ENCODE measurements around the gene KCTD13. TPM values are rescaled to one million over a fixed set of nuclear protein-coding genes. Genes with fewer than 3 reads are reported as not detected.
"Not testable (repeated sequence)": the region's sequence is repeated elsewhere in the genome, so short reads cannot be mapped to it uniquely, and the experiment has no call there.

Gene KCTD13
- polyA plus RNA-seq, 1 donor = 30.4 TPM

DNA sequence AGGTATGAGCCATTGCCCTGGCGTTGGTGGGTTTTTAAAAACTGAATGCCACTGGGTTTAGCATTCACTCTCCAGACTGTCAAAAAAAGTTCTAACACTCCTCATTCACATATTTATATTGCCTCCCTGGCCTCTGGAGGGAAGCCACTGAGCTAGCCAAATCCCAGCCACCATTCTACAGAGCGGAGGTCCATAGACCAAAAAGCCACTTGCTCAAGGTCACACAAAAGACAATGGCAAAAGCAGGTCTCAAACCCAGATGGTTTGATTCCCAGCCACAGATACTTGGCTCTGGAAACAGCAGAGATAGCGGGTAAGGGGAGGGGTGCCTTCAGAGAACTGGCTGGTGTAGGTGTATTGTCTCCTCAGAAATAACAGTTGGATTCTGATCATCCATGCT is 45.0 kb downstream of the KCTD13 start:
- H3K27ac ChIP-seq (ENCODE audit: low read length) = no peak overlapping the region
- no peak overlapping the region for H3K4me3 ChIP-seq (ENCODE audit: low read length)
- peaks cover 7% of the 10 kb centered on the region for H3K4me1 ChIP-seq (ENCODE audit: control insufficient read depth, insufficient read depth, low read length)
- peaks cover 5% of the 10 kb centered on the region for H3K9me3 ChIP-seq (ENCODE audit: control insufficient read depth, low read depth, low read length)
- no peak for DNase-seq
- H3K27me3 ChIP-seq (ENCODE audit: control insufficient read depth, insufficient read depth, low read length) = peaks cover 19% of the 10 kb centered on the region
- no CpG with 5 or more reads among the region's 3 CpGs for WGBS (ENCODE audit: insufficient coverage, low lambda C conversion rate)
- no peaks in the 10 kb centered on the region for H3K36me3 ChIP-seq (ENCODE audit: control insufficient read depth, insufficient read depth, low read length)

DNA sequence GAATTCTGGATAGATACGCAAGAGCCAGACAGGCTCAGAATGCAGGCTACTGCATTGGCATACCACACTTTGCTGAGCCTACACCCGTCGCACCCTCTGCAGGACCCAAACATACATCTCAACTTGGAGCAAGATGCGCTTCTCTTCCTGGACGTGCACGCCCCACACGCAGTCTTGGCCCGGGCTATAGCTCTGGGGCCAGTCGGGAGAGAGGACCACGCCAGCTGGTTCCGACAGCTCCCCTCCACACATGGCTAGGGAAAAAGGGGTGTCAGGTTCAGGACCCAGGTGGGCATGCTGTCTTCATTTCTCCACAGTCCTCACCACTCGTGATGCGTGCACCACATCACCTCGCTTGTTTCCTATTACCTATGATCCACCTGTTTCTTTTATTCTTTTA is 47.9 kb downstream of the KCTD13 start:
- peaks cover 7% of the 10 kb centered on the region for H3K4me1 ChIP-seq (ENCODE audit: control insufficient read depth, insufficient read depth, low read length)
- H3K27ac ChIP-seq (ENCODE audit: low read length) = no peak overlapping the region
- peaks cover 23% of the 10 kb centered on the region for H3K27me3 ChIP-seq (ENCODE audit: control insufficient read depth, insufficient read depth, low read length)
- H3K4me3 ChIP-seq (ENCODE audit: low read length) = no peak overlapping the region
- DNase-seq = no peak
- WGBS (ENCODE audit: insufficient coverage, low lambda C conversion rate) = 96% methylated on average over 3 of the region's 14 CpGs
- peaks cover 5% of the 10 kb centered on the region for H3K9me3 ChIP-seq (ENCODE audit: control insufficient read depth, low read depth, low read length)
- no peaks in the 10 kb centered on the region for H3K36me3 ChIP-seq (ENCODE audit: control insufficient read depth, insufficient read depth, low read length)

DNA sequence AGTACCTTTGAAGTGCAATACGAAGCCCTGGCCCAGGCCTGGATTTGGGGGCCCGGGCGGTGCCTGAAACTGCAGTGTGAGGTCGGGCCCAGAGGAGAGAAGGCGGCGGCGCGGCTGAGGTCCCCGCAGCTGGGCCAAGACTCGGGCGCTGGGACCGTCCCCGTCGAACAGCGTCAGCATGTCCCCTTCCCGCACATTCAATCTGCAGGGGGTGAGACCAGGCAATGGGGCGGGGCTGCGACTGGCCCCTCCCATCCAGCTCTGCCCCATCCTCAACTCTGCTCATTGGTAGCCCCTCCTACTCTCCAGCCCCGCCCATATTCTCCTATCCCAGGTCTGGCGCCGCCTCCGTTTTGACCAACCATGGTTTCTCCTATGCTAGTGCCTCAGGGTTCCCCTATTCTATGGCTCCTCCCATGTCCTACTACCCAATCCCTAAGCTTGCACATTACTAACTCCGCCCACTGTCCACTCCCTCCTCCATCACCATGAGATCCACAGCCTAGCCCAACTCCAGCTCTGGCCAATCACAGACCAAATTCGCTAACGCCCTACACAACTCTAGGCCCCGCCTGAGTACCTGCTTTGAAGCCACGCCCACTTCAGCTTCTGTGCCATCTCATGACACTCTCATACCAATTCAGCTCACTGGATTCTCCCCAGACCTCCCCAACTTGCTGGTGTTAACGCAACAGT is 48.6 kb downstream of the KCTD13 start:
- H3K27ac ChIP-seq (ENCODE audit: low read length) = no peak overlapping the region
- no CpG with 5 or more reads among the region's 28 CpGs for WGBS (ENCODE audit: insufficient coverage, low lambda C conversion rate)

DNA sequence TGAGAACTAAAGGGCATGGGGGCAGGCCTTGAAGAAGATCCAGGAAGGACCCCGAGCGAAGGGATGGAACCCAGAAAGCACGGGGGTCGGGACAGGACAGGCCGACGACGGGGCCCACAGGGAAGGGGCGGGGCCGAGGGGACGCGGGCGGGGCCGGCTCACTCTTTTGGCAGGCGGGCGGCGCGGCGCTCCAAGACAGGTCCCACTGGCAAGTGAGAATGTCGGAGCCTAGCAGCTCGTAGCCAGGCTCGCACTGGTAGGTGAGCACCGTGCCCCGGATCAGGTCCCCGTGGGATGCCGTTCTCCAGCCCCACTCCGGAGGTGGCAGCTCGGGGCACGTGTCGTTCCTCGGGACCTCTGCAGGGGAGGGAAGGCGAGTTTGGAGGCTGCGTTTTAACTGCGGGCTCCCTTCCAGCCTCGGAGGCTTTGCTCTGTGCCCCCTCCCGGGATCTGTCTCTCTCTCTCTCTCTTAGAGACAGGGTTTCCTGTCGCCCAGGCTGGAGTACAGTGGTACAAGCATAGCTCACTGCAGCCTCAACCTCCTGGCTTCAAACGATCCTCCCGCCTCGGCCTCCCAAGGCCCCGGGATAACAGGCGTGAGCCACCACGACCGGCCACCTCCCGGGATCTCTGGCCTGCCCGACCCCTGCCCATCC is 49.3 kb downstream of the KCTD13 start:
- Histone ChIP-seq H3K9me3 (ENCODE audit: control insufficient read depth, low read depth, low read length) (peaks cover 5% of the 10 kb centered on the region), H3K27me3 (ENCODE audit: control insufficient read depth, insufficient read depth, low read length) (peaks cover 23% of the 10 kb centered on the region), H3K27ac (ENCODE audit: low read length) (no peak overlapping the region), H3K4me3 (ENCODE audit: low read length) (no peak overlapping the region), H3K4me1 (ENCODE audit: control insufficient read depth, insufficient read depth, low read length) (peaks cover 7% of the 10 kb centered on the region), H3K36me3 (ENCODE audit: control insufficient read depth, insufficient read depth, low read length) (peaks cover 2% of the 10 kb centered on the region)
- no CpG with 5 or more reads among the region's 45 CpGs for WGBS (ENCODE audit: insufficient coverage, low lambda C conversion rate)
- DNase-seq = no peak

More for the DNA sequence above, 48.6 kb downstream of the KCTD13 start:
- Histone ChIP-seq H3K36me3 (ENCODE audit: control insufficient read depth, insufficient read depth, low read length) (no peaks in the 10 kb centered on the region), H3K27me3 (ENCODE audit: control insufficient read depth, insufficient read depth, low read length) (peaks cover 23% of the 10 kb centered on the region), H3K4me1 (ENCODE audit: control insufficient read depth, insufficient read depth, low read length) (peaks cover 7% of the 10 kb centered on the region), H3K9me3 (ENCODE audit: control insufficient read depth, low read depth, low read length) (peaks cover 5% of the 10 kb centered on the region), H3K4me3 (ENCODE audit: low read length) (no peak overlapping the region)
- peak in 1 of 2 donors; percentile 53 for DNase-seq

DNA sequence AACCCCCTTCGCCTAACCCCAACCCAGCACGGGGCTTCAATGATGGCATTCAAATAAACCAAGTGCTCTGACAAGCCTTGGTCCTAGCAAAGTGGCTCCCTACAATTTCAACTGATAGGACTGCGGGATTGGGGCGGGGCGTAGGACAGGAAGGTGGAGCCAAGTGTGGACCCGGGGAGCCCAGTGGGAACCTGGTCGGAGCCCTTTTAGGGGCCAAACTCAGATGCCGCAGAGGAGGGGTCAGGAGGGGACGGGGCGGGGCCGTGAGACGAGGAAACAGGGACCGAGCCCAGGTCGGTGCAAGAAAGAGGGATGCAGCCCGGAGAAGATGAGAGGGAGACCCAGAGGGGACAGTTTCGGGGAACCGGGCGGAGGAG is 49.8 kb downstream of the KCTD13 start:
- Histone ChIP-seq H3K27ac (ENCODE audit: low read length) (no peak overlapping the region), H3K27me3 (ENCODE audit: control insufficient read depth, insufficient read depth, low read length) (peaks cover 23% of the 10 kb centered on the region), H3K4me3 (ENCODE audit: low read length) (no peak overlapping the region), H3K36me3 (ENCODE audit: control insufficient read depth, insufficient read depth, low read length) (peaks cover 5% of the 10 kb centered on the region), H3K4me1 (ENCODE audit: control insufficient read depth, insufficient read depth, low read length) (peaks cover 7% of the 10 kb centered on the region), H3K9me3 (ENCODE audit: control insufficient read depth, low read depth, low read length) (peaks cover 5% of the 10 kb centered on the region)
- WGBS (ENCODE audit: insufficient coverage, low lambda C conversion rate) = no CpG with 5 or more reads among the region's 18 CpGs
- no peak for DNase-seq

DNA sequence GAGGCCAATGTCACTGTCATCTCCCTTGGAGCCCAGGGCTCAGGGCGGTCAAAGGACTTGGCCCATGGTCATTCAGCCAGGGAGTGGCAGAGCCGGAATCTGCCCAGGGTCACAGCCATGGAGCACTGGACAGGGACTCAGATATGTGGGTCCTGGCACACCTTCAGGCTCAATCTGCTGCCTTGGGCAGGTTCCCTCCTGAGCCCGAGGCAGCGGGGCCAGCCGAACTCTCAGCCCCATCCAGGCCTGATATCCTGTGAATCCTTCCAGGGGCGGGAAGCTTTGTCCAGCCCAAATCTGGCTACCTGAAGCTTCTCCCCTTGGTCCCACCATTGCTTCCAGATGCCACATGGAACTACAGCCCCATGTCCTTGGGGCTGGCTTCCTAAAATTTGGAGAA is 50.8 kb downstream of the KCTD13 start:
- Histone ChIP-seq H3K4me3 (ENCODE audit: low read length) (no peak overlapping the region), H3K27me3 (ENCODE audit: control insufficient read depth, insufficient read depth, low read length) (peaks cover 23% of the 10 kb centered on the region), H3K9me3 (ENCODE audit: control insufficient read depth, low read depth, low read length) (peaks cover 5% of the 10 kb centered on the region), H3K4me1 (ENCODE audit: control insufficient read depth, insufficient read depth, low read length) (peaks cover 7% of the 10 kb centered on the region), H3K36me3 (ENCODE audit: control insufficient read depth, insufficient read depth, low read length) (peaks cover 7% of the 10 kb centered on the region), H3K27ac (ENCODE audit: low read length) (no peak overlapping the region)
- DNase-seq = no peak
- no CpG with 5 or more reads among the region's 6 CpGs for WGBS (ENCODE audit: insufficient coverage, low lambda C conversion rate)

DNA sequence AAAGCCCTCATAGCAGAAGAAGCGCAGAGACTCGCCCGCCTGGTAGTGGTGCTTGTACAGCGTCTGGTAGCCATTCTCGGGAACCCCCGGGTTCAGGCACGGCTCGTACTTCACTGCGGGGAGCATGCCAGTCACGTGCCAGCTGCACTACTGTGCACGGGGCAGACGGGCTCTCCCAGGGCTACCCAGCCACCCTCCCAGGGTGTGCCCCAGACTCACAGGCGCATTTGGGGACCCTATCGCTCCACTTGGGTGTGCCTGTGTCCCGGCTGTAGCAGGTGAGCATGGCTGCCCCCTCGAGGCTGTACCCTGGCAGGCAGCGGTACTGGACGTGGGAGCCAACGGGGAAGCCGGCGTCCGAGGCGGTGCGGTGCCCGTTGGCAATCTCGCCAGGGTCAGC is 52.7 kb downstream of the KCTD13 start:
- WGBS (ENCODE audit: insufficient coverage, low lambda C conversion rate) = no CpG with 5 or more reads among the region's 26 CpGs
- no peak overlapping the region for H3K4me3 ChIP-seq (ENCODE audit: low read length)
- peaks cover 5% of the 10 kb centered on the region for H3K9me3 ChIP-seq (ENCODE audit: control insufficient read depth, low read depth, low read length)
- no peak for DNase-seq
- peaks cover 7% of the 10 kb centered on the region for H3K36me3 ChIP-seq (ENCODE audit: control insufficient read depth, insufficient read depth, low read length)
- no peak overlapping the region for H3K27ac ChIP-seq (ENCODE audit: low read length)
- H3K4me1 ChIP-seq (ENCODE audit: control insufficient read depth, insufficient read depth, low read length) = peaks cover 7% of the 10 kb centered on the region
- H3K27me3 ChIP-seq (ENCODE audit: control insufficient read depth, insufficient read depth, low read length) = peaks cover 23% of the 10 kb centered on the region

DNA sequence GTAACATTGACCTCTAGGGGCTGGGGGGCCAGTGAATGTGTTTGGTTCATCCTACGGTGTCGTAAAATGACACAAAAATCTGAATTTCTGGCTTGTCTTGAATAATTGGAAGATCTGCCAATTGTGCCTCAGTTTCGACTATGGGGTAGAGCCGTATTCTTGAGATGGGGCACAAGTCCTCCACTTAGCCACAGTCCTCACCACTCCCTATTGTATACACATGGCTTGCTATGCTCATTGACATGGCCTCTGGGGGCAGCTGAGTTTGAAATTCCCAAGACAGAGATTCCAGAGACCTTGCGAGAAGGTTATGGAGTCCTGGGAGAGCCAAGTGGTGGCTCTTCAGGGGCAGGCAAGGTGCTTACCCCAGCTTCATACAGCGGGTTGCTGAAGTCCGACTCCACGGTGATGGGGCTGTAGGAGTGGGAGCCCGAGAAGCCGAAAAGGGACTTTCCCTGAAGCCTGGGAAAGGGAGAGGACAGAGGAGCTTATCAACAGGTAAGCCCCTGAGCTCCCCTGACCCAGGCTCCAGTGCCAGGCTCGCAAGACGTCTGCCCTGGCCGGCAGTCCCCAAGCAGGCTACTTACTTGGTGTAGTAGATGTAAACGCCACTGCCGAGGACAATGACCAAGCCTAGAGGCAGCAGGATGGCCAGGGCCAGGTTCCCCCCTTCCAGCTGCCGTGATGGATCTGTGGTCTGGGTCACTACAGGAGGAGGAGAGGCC is 54.0 kb downstream of the KCTD13 start:
- WGBS (ENCODE audit: insufficient coverage, low lambda C conversion rate) = no CpG with 5 or more reads among the region's 16 CpGs
- Histone ChIP-seq H3K4me3 (ENCODE audit: low read length) (no peak overlapping the region), H3K27ac (ENCODE audit: low read length) (no peak overlapping the region), H3K9me3 (ENCODE audit: control insufficient read depth, low read depth, low read length) (peaks cover 1% of the 10 kb centered on the region), H3K4me1 (ENCODE audit: control insufficient read depth, insufficient read depth, low read length) (peaks cover 3% of the 10 kb centered on the region), H3K36me3 (ENCODE audit: control insufficient read depth, insufficient read depth, low read length) (peaks cover 7% of the 10 kb centered on the region), H3K27me3 (ENCODE audit: control insufficient read depth, insufficient read depth, low read length) (peaks cover 14% of the 10 kb centered on the region)
- DNase-seq = no peak

DNA sequence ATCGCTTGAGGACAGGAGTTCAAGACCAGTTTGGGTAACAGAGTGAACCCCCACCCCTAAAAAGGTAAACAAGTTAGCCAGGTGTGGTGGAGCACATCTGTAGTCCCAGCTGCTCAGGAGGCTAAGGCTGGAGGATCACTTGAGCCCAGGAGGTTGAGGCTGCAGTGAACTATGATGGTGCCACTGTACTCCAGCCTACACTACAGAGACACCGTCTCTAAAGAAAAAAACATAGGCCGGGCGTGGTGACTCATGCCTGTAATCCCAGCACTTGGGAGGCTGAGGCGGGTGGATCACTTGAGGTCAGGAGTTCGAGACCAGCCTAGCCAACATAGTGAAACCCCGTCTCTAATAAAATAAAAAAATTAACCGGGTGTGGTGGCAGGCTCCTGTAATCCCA is 57.0 kb downstream of the KCTD13 start:
- not testable (repeated sequence) for H3K4me1 ChIP-seq (ENCODE audit: control insufficient read depth, insufficient read depth, low read length)
- no CpG with 5 or more reads among the region's 8 CpGs for WGBS (ENCODE audit: insufficient coverage, low lambda C conversion rate)

DNA sequence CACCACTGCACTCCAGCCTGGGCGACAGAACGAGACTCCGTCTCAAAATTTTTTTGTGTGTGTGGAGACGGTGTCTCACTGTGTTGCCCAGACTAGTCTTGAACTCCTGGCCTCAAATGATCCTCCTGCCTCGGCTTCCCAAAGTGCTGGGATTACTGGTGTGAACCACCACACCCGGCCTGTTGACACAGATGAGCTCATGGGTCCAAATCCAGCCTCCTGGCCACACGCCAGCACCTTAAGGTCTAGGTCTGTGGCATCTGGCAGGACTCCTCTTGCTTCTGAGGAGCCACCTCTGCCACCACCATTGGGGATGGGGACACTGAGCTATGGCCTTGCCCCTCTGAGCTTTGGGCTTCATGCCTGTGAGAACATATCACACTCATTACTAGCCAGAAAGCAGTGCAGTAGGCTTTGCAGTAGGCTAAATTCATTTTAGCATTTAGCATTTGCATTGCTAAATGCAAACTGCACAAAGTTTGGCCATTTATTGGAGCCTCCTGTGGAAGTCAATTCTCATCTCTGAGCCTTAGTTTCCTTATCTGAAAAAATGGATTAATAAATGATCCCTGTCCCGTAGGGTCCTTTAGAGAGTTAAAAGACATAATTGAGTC is 57.5 kb downstream of the KCTD13 start:
- Histone ChIP-seq H3K27ac (ENCODE audit: low read length) (no peak overlapping the region), H3K4me3 (ENCODE audit: low read length) (no peak overlapping the region), H3K4me1 (ENCODE audit: control insufficient read depth, insufficient read depth, low read length) (peaks cover 4% of the 10 kb centered on the region), H3K36me3 (ENCODE audit: control insufficient read depth, insufficient read depth, low read length) (peaks cover 7% of the 10 kb centered on the region), H3K27me3 (ENCODE audit: control insufficient read depth, insufficient read depth, low read length) (no peaks in the 10 kb centered on the region), H3K9me3 (ENCODE audit: control insufficient read depth, low read depth, low read length) (no peaks in the 10 kb centered on the region)
- WGBS (ENCODE audit: insufficient coverage, low lambda C conversion rate) = no CpG with 5 or more reads among the region's 8 CpGs
- DNase-seq = no peak

More for the DNA sequence above, 57.0 kb downstream of the KCTD13 start:
- not testable (repeated sequence) for H3K27ac ChIP-seq (ENCODE audit: low read length); H3K9me3 ChIP-seq (ENCODE audit: control insufficient read depth, low read depth, low read length); DNase-seq; H3K4me3 ChIP-seq (ENCODE audit: low read length); H3K36me3 ChIP-seq (ENCODE audit: control insufficient read depth, insufficient read depth, low read length); H3K27me3 ChIP-seq (ENCODE audit: control insufficient read depth, insufficient read depth, low read length)

Measured in large intestine (tissue), 3 donors.